Retinal pigment epithelial cell (primary cell): ENCODE results near the gene CEP41.

Experiments
- DNase-seq: peaks from one replicate; pipeline ENCODE4 v3.0.0-alpha.2; 2010; ENCODE audit warnings: low read depth
- H3K4me3 ChIP-seq: 2 replicates; pipeline ENCODE4 v1.5.1; 2011; ENCODE audit warnings: mild to moderate bottlenecking, low read length, control low read depth, moderate library complexity
- CTCF ChIP-seq: conservative IDR thresholded peaks from 2 replicates; pipeline ENCODE4 v1.5.1; 2011; ENCODE audit warnings: low read depth, low read length, control low read depth, inconsistent platforms

CEP41 gene

GRCh38 chr7:130387306-130387627 lies 53.5 kb downstream of the CEP41 start:
- TF ChIP-seq CTCF, result no peak
- no peak overlapping the region for H3K4me3 ChIP-seq
- DNase-seq, result no peak

DNA sequence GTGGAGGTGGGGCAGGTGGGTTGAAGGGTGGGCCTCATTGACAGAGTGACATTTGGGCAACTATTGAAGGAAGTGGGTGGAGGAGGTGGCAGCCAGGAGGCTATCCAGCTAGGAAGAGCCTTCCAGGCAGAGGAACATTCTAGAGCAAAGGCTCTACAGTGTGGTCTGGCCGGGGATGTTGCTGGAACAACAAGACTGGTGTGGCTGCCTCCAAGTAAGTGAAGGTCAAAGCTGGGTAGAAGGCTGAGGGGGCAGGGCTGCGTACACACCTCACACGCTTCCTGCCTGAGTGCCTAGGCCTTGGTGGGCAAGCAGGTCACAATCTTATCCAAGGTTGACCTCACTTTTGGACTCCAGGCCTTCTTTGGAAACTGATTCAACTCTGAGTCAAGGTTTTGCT lies 53.9 kb downstream of the CEP41 start:
- no peak for DNase-seq
- H3K4me3 ChIP-seq, result no peak overlapping the region
- TF ChIP-seq CTCF, result no peak

GRCh38 chr7:130385600-130386066 lies 55.2 kb downstream of the CEP41 start:
- no peak for TF ChIP-seq CTCF
- H3K4me3 ChIP-seq, result no peak overlapping the region
- no peak for DNase-seq

DNA sequence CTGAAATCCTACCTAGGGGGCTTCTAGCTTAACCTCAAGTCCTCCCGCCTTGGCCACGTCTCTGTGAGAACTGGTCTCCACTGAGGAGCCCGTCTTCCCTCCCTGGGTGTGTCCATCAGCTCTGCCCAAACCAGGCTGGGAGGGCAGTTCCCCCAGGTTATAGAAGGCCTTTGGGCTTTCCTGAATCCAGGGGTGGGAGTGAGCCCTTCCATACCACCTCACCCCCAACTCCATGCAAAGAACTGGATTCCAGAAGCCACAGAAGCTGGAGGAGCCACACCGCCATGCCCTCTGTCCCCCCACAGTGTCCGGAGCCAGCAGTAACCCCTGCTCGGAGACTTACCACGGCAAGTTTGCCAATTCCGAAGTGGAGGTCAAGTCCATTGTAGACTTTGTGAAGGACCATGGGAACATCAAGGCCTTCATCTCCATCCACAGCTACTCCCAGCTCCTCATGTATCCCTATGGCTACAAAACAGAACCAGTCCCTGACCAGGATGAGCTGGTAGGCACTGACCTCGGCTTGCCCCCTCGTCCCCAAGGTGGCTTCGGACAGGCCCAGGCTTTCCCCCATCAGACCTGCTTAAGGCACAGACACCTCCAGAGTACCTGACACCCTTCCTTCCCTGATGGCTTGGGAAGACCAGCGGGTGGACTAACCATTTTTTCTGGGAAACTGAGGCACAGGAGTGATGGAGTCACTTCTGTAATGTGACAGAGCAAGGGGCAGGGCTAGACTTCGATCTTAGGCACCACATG lies 55.8 kb downstream of the CEP41 start:
- H3K4me3 ChIP-seq, result no peak overlapping the region
- TF ChIP-seq CTCF, result no peak
- no peak for DNase-seq

GRCh38 chr7:130384371-130384801 lies 56.4 kb downstream of the CEP41 start:
- no peak for DNase-seq
- no peak overlapping the region for H3K4me3 ChIP-seq
- no peak for TF ChIP-seq CTCF

DNA sequence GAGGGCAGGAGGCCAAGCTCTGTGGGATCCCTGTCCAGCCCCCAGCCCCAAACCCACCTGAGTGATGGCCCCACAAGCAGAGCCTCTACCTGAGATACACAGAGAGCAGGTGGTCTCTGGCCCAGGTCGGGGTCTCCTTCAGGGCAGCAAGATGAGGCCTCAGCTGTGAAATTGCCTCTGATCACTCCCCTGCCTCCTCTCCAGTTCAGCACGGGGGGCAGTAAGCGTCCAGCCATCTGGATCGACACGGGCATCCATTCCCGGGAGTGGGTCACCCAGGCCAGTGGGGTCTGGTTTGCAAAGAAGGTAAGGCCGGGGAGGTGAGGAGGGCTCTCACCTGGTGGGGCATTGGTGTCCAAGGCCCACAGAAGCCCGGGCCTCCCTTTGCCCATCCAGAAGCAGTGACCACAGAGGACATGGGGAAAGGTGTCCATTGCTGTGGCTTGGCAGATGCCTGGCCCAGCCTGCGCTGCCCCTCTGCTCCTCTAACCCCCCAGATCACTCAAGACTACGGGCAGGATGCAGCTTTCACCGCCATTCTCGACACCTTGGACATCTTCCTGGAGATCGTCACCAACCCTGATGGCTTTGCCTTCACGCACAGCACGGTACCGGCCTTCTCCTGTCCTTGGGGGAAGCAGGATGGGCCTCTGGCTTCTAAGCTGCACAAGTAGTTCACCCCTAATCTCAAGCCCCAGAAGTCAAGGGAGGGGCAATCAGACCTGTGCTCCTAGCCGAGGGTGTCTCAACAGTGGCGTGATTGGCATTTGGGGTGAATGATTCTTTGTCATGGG lies 57.4 kb downstream of the CEP41 start:
- no peak for TF ChIP-seq CTCF
- no peak for DNase-seq
- H3K4me3 ChIP-seq, result no peak overlapping the region
